Calu3 (cell line): ENCODE results near the gene CRIM1. TPM values are rescaled to one million over a fixed set of nuclear protein-coding genes. Genes with fewer than 3 reads are reported as not detected.

Source experiments
- BruUV-seq: library from RNA; stranded (reverse); fragments of 400-500 nt; replicated peaks from 2 replicates; lab custom pipeline; 2021; lab: Mats Ljungman, UMichigan
- CTCF ChIA-PET: fragments of 300-600 bp; sonication (Branson Sonifier 250); formaldehyde crosslinking; loops from one replicate; lab custom pipeline; 2022; ENCODE audit warnings: antibody characterized with exemption; lab: Charles Lee
- DNase-seq: peaks from one replicate; pipeline ENCODE4 v3.0.0; 2022
- H3K27ac Mint-ChIP-seq: one replicate; pipeline ENCODE4 v1.8.0; 2022; ENCODE audit warnings: mixed read lengths; ENCODE audit not compliant: unreplicated experiment
- H3K27me3 Mint-ChIP-seq: one replicate; pipeline ENCODE4 v1.8.0; 2022; ENCODE audit warnings: mixed read lengths; ENCODE audit not compliant: unreplicated experiment
- H3K36me3 Mint-ChIP-seq: one replicate; pipeline ENCODE4 v1.8.0; 2022; ENCODE audit warnings: mild to moderate bottlenecking, moderate library complexity, mixed read lengths; ENCODE audit not compliant: insufficient read depth, unreplicated experiment
- H3K4me1 Mint-ChIP-seq: one replicate; pipeline ENCODE4 v1.8.0; 2022; ENCODE audit warnings: mild to moderate bottlenecking, low read depth, mixed read lengths; ENCODE audit not compliant: unreplicated experiment
- H3K4me3 Mint-ChIP-seq: one replicate; pipeline ENCODE4 v1.8.0; 2022; ENCODE audit warnings: mild to moderate bottlenecking, low read depth, moderate library complexity, mixed read lengths; ENCODE audit not compliant: unreplicated experiment
- H3K9me3 Mint-ChIP-seq: one replicate; pipeline ENCODE4 v1.8.0; 2022; ENCODE audit warnings: low read depth, mixed read lengths; ENCODE audit not compliant: unreplicated experiment
- intact Hi-C: fragments of 100-400 bp; cut with micrococcal nuclease; formaldehyde crosslinking; loops from one replicate; pipeline ENCODE4 v1.10.0; 2022; ENCODE audit not compliant: unreplicated experiment
- total RNA-seq: library from RNA; stranded (reverse); gene quantifications from 2 replicates; pipeline ENCODE4 v1.2.3, GENCODE V29; 2022
- TF ChIP-seq, protein P1 (sequence below): fragments of 200-600 bp; IDR thresholded peaks from one replicate; pipeline ENCODE4 v1.8.0; 2022; ENCODE audit warnings: antibody characterized with exemption; ENCODE audit not compliant: unreplicated experiment

CRIM1 gene
- total RNA-seq, 1 experiment from 2014 or later: 57.6 TPM

DNA sequence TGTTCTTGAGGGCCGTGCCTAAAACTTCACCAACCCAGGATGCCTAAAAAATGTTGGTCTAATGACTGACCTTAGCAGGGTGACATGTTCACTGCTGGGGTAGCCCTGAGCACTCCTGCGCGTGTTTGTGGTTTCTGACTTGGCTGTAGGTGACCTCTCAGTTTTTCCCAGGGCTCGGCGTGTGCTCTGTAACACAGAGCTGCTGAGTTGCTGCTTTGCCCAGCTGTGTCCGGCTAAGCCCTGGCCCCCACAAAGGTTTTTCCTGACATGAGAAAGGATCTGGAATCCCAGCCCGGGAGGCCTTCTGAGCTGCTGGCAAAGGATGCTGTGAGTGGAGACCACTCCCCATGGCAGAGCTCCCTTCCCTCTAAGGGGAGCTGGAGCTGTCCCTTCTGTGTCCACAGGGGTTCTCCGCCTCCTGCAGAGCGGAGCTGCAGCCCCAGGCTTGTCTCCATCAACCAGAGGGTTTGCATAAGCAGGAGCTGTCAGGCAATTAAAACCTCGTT, 52.7 kb downstream of the CRIM1 start:
- H3K4me3 Mint-ChIP-seq: no peak overlapping the region
- CTCF ChIA-PET: interaction anchor here (0.7 kb wide), 2 partner anchors 13 to 31 kb away, joined by 3 read pairs; no protein-coding TSS in a partner anchor
- H3K9me3 Mint-ChIP-seq: no peaks in the 10 kb centered on the region
- TF ChIP-seq, protein P1, sequence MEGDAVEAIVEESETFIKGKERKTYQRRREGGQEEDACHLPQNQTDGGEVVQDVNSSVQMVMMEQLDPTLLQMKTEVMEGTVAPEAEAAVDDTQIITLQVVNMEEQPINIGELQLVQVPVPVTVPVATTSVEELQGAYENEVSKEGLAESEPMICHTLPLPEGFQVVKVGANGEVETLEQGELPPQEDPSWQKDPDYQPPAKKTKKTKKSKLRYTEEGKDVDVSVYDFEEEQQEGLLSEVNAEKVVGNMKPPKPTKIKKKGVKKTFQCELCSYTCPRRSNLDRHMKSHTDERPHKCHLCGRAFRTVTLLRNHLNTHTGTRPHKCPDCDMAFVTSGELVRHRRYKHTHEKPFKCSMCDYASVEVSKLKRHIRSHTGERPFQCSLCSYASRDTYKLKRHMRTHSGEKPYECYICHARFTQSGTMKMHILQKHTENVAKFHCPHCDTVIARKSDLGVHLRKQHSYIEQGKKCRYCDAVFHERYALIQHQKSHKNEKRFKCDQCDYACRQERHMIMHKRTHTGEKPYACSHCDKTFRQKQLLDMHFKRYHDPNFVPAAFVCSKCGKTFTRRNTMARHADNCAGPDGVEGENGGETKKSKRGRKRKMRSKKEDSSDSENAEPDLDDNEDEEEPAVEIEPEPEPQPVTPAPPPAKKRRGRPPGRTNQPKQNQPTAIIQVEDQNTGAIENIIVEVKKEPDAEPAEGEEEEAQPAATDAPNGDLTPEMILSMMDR: no peak
- H3K27me3 Mint-ChIP-seq: no peaks in the 10 kb centered on the region
- no peak for DNase-seq
- intact Hi-C loops: no loop called here
- H3K27ac Mint-ChIP-seq: no peak overlapping the region
- H3K36me3 Mint-ChIP-seq: no peaks in the 10 kb centered on the region
- no TSS peak for BruUV-seq
- peaks cover 20% of the 10 kb centered on the region for H3K4me1 Mint-ChIP-seq

DNA sequence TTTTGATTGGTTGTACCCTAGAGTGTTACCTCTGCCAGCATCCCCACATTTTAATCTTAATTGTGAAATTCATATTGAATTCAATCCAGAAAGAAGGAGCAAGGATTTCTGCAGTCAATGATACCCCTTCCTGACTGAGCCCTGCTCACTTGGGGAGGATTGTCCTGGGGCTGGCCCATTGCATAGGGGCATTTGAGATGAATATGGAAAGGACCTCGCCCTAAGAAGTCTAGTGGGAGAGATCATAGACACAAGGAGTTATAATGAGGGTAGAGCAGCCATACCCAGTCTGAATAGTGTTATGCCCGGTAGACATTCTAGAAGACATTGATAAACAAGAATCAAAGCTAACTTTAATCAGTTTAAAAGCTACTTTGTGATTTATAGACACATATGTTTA, 53.8 kb downstream of the CRIM1 start:
- H3K4me3 Mint-ChIP-seq: no peak overlapping the region
- CTCF ChIA-PET: no interaction called here
- DNase-seq: no peak

DNA sequence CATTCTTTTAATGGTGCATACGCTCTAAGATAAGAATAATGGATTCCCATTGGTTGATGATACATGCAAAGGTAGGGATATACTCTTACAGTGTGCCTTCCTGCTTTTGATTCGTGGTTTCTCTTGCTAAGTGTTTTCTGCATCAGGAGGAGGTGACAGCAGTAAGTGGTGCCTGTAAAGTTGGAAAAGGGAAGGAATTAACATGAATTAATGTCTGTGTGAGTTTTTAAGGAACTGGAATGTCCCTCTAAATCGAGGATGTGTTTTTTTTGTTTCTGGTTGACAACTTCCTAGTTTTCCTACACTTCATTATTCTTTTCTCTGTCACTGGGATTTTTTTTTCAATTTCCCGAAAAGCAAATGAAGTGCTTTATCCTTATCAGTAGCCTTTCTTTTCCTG, 54.4 kb downstream of the CRIM1 start:
- H3K27me3 Mint-ChIP-seq: no peaks in the 10 kb centered on the region
- intact Hi-C loops: loop anchor here (5.0 kb wide), 1 partner anchor 53 kb away; the partner anchor contains the start of gene CRIM1
- H3K4me3 Mint-ChIP-seq: no peak overlapping the region
- CTCF ChIA-PET: no interaction called here
- H3K27ac Mint-ChIP-seq: no peak overlapping the region
- H3K36me3 Mint-ChIP-seq: no peaks in the 10 kb centered on the region
- DNase-seq: no peak
- TF ChIP-seq, protein P1: no peak
- no peaks in the 10 kb centered on the region for H3K9me3 Mint-ChIP-seq
- peaks cover 20% of the 10 kb centered on the region for H3K4me1 Mint-ChIP-seq
- BruUV-seq: no TSS peak

More for the DNA sequence above, 53.8 kb downstream of the CRIM1 start:
- H3K4me1 Mint-ChIP-seq: peaks cover 20% of the 10 kb centered on the region
- BruUV-seq: no TSS peak
- no peaks in the 10 kb centered on the region for H3K9me3 Mint-ChIP-seq
- no peaks in the 10 kb centered on the region for H3K27me3 Mint-ChIP-seq
- H3K36me3 Mint-ChIP-seq: no peaks in the 10 kb centered on the region
- intact Hi-C loops: no loop called here
- no peak overlapping the region for H3K27ac Mint-ChIP-seq
- TF ChIP-seq, protein P1: no peak

DNA sequence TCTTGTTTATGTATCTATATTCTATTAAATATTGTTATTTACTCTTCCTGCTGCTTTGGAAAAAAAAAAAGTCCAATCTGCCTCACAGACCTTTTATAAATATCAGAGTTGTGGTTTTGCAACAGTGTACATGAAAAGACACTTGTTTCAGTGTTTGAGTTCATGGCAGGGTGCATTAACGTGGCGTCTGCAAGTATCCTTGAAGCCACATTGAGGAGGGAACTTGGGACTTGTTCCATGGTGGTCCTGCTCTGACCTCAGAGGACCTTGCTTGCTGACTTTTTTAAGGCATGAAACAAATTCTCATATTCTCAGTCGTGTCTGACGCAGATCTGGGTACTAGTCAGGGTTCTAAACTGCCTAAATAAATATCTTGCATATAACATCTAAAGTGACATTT, 55.1 kb downstream of the CRIM1 start:
- CTCF ChIA-PET: interaction anchor here (1.2 kb wide), 1 partner anchor 290 kb away, joined by 4 read pairs; no protein-coding TSS in a partner anchor
- TF ChIP-seq, protein P1: no peak
- Mint-ChIP-seq H3K27ac (no peak overlapping the region), H3K4me3 (no peak overlapping the region), H3K9me3 (no peaks in the 10 kb centered on the region), H3K4me1 (peaks cover 20% of the 10 kb centered on the region), H3K36me3 (no peaks in the 10 kb centered on the region), H3K27me3 (no peaks in the 10 kb centered on the region)
- DNase-seq: no peak
- intact Hi-C loops: loop anchor here (5.0 kb wide), 1 partner anchor 53 kb away; the partner anchor contains the start of gene CRIM1
- no TSS peak for BruUV-seq
